NB4 (cell line): ENCODE results near the gene OLA1.

Experiments
- DNase-seq: peaks from one replicate; pipeline ENCODE4 v3.0.0; 2010; ENCODE audit warnings: low read depth
- H3K4me3 ChIP-seq: one replicate; pipeline ENCODE4 v1.5.1; 2011; ENCODE audit warnings: mild to moderate bottlenecking, low read depth, low read length, moderate library complexity
- CTCF ChIP-seq: IDR thresholded peaks from one replicate; pipeline ENCODE4 v1.5.1; 2012; ENCODE audit warnings: low read depth, low read length
- MAX ChIP-seq: IDR thresholded peaks from 2 replicates; pipeline ENCODE4 v1.6.1; 2011; ENCODE audit warnings: low read depth, low read length
- MYC ChIP-seq: IDR thresholded peaks from 2 replicates; pipeline ENCODE4 v1.6.1; 2011; ENCODE audit warnings: low read depth, low read length
- POLR2A ChIP-seq: IDR thresholded peaks from 2 replicates; pipeline ENCODE4 v1.6.1; 2011; ENCODE audit warnings: mild to moderate bottlenecking; ENCODE audit not compliant: insufficient read length; ENCODE audit errors: extremely low read depth

The OLA1 gene

DNA sequence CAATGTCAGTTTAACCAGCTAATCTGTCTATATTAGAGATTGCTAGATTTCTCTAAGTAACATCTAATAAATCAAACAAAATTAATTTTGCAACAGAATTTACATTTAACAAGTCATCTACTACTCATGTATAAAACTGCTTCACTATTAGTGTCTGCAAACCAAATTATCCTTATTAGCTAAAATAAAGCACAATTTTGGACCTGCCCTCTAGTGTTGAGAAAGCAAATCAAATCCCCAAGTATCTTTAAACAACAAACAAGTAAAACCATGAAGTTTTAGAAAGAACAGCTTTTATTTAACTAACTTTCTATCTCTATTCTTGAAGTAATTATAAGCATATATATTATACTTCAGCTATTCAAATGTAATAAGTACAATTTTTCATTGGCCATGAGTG lies 170.1 kb downstream of the OLA1 start:
- no peak for TF ChIP-seq MAX
- peak; percentile 17 for TF ChIP-seq CTCF
- no peak for TF ChIP-seq POLR2A
- no peak for TF ChIP-seq MYC
- H3K4me3 ChIP-seq = no peak overlapping the region
- DNase-seq = no peak

- no peak for TF ChIP-seq MAX
- TF ChIP-seq MYC = no peak
- no peak for TF ChIP-seq POLR2A
- no peak for TF ChIP-seq CTCF
- H3K4me3 ChIP-seq = no peak overlapping the region
- no peak for DNase-seq
Measured at GRCh38 chr2:174076975-174077374, 171.4 kb downstream of the OLA1 start.

DNA sequence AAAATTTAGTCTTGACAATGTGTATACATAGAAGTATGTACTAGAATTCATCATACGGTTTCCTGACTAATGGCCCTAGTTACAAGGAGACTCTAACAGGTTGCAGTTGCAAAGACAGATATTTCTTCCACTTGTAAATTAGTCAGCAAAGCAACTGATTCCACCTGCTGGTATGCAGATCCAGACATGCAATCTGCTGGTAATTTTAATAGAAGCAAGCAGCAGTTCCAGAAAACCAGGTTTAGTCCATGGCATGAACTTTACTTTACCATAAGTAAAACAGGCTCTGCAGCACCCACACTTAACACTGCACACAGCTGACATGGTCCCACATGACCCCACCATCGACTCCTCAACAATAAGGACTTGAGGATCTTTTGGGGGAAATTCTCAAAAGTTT lies 172.3 kb downstream of the OLA1 start:
- TF ChIP-seq MAX = no peak
- TF ChIP-seq CTCF = no peak
- no peak for TF ChIP-seq MYC
- no peak for TF ChIP-seq POLR2A
- H3K4me3 ChIP-seq = no peak overlapping the region
- no peak for DNase-seq

GRCh38 chr2:174074831-174075230 lies 173.5 kb downstream of the OLA1 start:
- DNase-seq = no peak

GRCh38 chr2:174072857-174073256 lies 175.5 kb downstream of the OLA1 start:
- no peak for DNase-seq
- TF ChIP-seq POLR2A (no peak), MAX (no peak), CTCF (no peak), MYC (no peak)

More at GRCh38 chr2:174074831-174075230, 173.5 kb downstream of the OLA1 start:
- TF ChIP-seq CTCF (no peak), MYC (no peak)
- H3K4me3 ChIP-seq = no peak overlapping the region

DNA sequence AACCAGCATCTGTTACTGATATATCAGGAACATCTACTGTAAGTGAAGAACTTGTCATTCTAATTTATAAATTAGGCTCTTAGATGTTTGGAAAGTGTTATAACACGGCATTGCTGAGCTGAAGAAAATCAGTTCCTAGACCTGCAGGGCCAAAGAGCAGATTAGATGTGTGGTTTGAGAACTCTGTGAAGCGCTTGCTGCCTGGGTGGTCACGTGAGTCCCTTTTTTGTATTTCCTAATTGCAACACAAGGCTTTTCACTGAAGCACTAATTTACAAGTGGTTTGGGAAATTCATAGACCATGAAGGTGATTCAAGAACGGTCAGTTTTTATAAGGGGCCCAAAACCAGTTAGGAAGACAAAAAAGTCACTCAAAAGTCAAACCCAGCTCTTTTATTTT lies 176.3 kb downstream of the OLA1 start:
- TF ChIP-seq CTCF = no peak
- 0 out of 2 replicates have a peak, but pooled peaks have one; percentile 19 for TF ChIP-seq MYC
- peak; percentile 63 for TF ChIP-seq MAX
- DNase-seq = peak; percentile 65
- no peak overlapping the region for H3K4me3 ChIP-seq

More at GRCh38 chr2:174072857-174073256, 175.5 kb downstream of the OLA1 start:
- H3K4me3 ChIP-seq = no peak overlapping the region
